Raji (cell line): ENCODE results near the gene TSHZ2.

Experiments
- POLR2A ChIP-seq: IDR thresholded peaks from 2 replicates; pipeline ENCODE4 v1.6.1; 2011; ENCODE audit warnings: low read depth, low read length, control low read depth; ENCODE audit not compliant: insufficient read depth

Gene TSHZ2

GRCh38 chr20:53264604-53265003, 292.4 kb downstream of the TSHZ2 start:
- no peak for TF ChIP-seq POLR2A

GRCh38 chr20:53265304-53265875, 293.2 kb downstream of the TSHZ2 start:
- no peak for TF ChIP-seq POLR2A

- no peak for TF ChIP-seq POLR2A
Measured at GRCh38 chr20:53269380-53269779, 297.2 kb downstream of the TSHZ2 start.

- TF ChIP-seq POLR2A = no peak
Measured at GRCh38 chr20:53270792-53271375, 298.7 kb downstream of the TSHZ2 start.

- no peak for TF ChIP-seq POLR2A
Measured at GRCh38 chr20:53274365-53274764, 302.2 kb downstream of the TSHZ2 start.

- no peak for TF ChIP-seq POLR2A
Measured at GRCh38 chr20:53274807-53275206, 302.6 kb downstream of the TSHZ2 start.

GRCh38 chr20:53276143-53276542, 304.0 kb downstream of the TSHZ2 start:
- TF ChIP-seq POLR2A = no peak

GRCh38 chr20:53278555-53278954, 306.4 kb downstream of the TSHZ2 start:
- no peak for TF ChIP-seq POLR2A

- no peak for TF ChIP-seq POLR2A
Measured at GRCh38 chr20:53279735-53280134, 307.6 kb downstream of the TSHZ2 start.

- no peak for TF ChIP-seq POLR2A
Measured at GRCh38 chr20:53281557-53282117, 309.5 kb downstream of the TSHZ2 start.

GRCh38 chr20:53282217-53282955, 310.2 kb downstream of the TSHZ2 start:
- no peak for TF ChIP-seq POLR2A

GRCh38 chr20:53283011-53283410, 310.9 kb downstream of the TSHZ2 start:
- no peak for TF ChIP-seq POLR2A

GRCh38 chr20:53283597-53283996, 311.4 kb downstream of the TSHZ2 start:
- TF ChIP-seq POLR2A = no peak

- no peak for TF ChIP-seq POLR2A
Measured at GRCh38 chr20:53284256-53284655, 312.1 kb downstream of the TSHZ2 start.

GRCh38 chr20:53284696-53285095, 312.5 kb downstream of the TSHZ2 start:
- no peak for TF ChIP-seq POLR2A
